Testis (tissue), 3 donors: ENCODE data around the gene CBFA2T3. TPM values are rescaled to one million over a fixed set of nuclear protein-coding genes. Genes with fewer than 3 reads are reported as not detected.

ENCODE experiments used
- DNase-seq: peaks from one replicate; pipeline ENCODE4 v3.0.0-alpha.2; 2019
- H3K27ac ChIP-seq, 2 donors: fragments of 200-600 bp; sonication (generic); one replicate each; pipeline ENCODE4 v1.5.1; 2019
- H3K27me3 ChIP-seq: fragments of 200-600 bp; sonication (generic); one replicate; pipeline ENCODE4 v1.5.1; 2019
- H3K36me3 ChIP-seq: fragments of 200-600 bp; sonication (generic); one replicate; pipeline ENCODE4 v1.5.1; 2017; ENCODE audit warnings: low read depth; ENCODE audit errors: missing control alignments
- H3K4me1 ChIP-seq: fragments of 200-600 bp; sonication (generic); one replicate; pipeline ENCODE4 v1.5.1; 2019
- H3K4me3 ChIP-seq, 2 donors: fragments of 200-600 bp; sonication (generic); one replicate each; pipeline ENCODE4 v1.5.1; 2017 to 2019
- H3K9me3 ChIP-seq: fragments of 200-600 bp; sonication (generic); one replicate; pipeline ENCODE4 v1.5.1; 2017
- CTCF ChIP-seq, 3 experiments: fragments of 450-650 bp in 2 of 3; fragments of 200-600 bp in 1 of 3; sonication (generic) in 1 of 3; IDR thresholded peaks; one replicate each; pipeline ENCODE4 v1.5.1; 2016 to 2019; ENCODE audit warnings: antibody characterized with exemption in 3 of 3, mild to moderate bottlenecking in 2 of 3, moderate library complexity in 1 of 3
- POLR2A ChIP-seq: fragments of 450-650 bp; IDR thresholded peaks from one replicate; pipeline ENCODE4 v1.6.1; 2017; ENCODE audit warnings: antibody characterized with exemption, mild to moderate bottlenecking, moderate library complexity
- WGBS, 2 donors: methylation state at CpG; one replicate each; pipeline ENCODE4 v1.1.5; 2018; 5-methylcytosine and 5-hydroxymethylcytosine counted together
- intact Hi-C: fragments of 100-400 bp; cut with DNase I; formaldehyde crosslinking; loops from one replicate; pipeline ENCODE4 v1.15.1; 2023; ENCODE audit warnings: low total_unique reads
- polyA plus RNA-seq: library from polyadenylated mRNA; stranded (reverse); fragments of 350-450 nt; fragmentation: Illumina TruSeq; extraction: RNeasy Lipid Tissue Mini Kit (QIAGEN cat#74804); gene quantifications from one replicate; pipeline ENCODE4 v1.2.3, GENCODE V29; 2014; ENCODE audit warnings: low read depth, low replicate concordance; ENCODE audit not compliant: insufficient read depth
- total RNA-seq, 2 donors: library from RNA; depleted of rRNA; stranded (reverse); fragments of >200 nt; gene quantifications; one replicate each; pipeline ENCODE4 v1.2.3, GENCODE V29; 2016

The CBFA2T3 gene
- total and polyA plus RNA-seq, 3 donors from 2014 or later: 7.1 to 11.9 (median 9.2) TPM

- WGBS, 2 donors: 52 to 56% methylated on average over 10 to 16 of the region's 22 CpGs
Measured at GRCh38 chr16:88969361-88969831, 7.6 kb downstream of the CBFA2T3 start.

GRCh38 chr16:88968589-88969280 lies 8.3 kb downstream of the CBFA2T3 start:
- TF ChIP-seq POLR2A (no peak), CTCF (IDR thresholded peaks at IDR 0.05) (no peak)
- Histone ChIP-seq H3K27me3 (no peaks in the 10 kb centered on the region), H3K9me3 (no peaks in the 10 kb centered on the region), H3K36me3 (no peaks in the 10 kb centered on the region), H3K4me1 (no peaks in the 10 kb centered on the region), H3K27ac (no peak overlapping the region), H3K4me3 (no peak overlapping the region)
- intact Hi-C loops: no loop called here
- 81 to 91% methylated on average over 7 to 31 of the region's 31 CpGs for WGBS, 2 donors
- DNase-seq: no peak

More at GRCh38 chr16:88969361-88969831, 7.6 kb downstream of the CBFA2T3 start:
- Histone ChIP-seq H3K36me3 (no peaks in the 10 kb centered on the region), H3K9me3 (no peaks in the 10 kb centered on the region), H3K4me1 (no peaks in the 10 kb centered on the region), H3K27me3 (no peaks in the 10 kb centered on the region), H3K27ac (no peak overlapping the region), H3K4me3 (no peak overlapping the region)
- intact Hi-C loops: no loop called here
- TF ChIP-seq CTCF (IDR thresholded peaks at IDR 0.05) (no peak), POLR2A (no peak)
- no peak for DNase-seq

GRCh38 chr16:88967830-88968588 lies 9.0 kb downstream of the CBFA2T3 start:
- Histone ChIP-seq H3K27ac (no peak overlapping the region), H3K9me3 (no peaks in the 10 kb centered on the region), H3K27me3 (no peaks in the 10 kb centered on the region), H3K36me3 (no peaks in the 10 kb centered on the region), H3K4me3 (no peak overlapping the region), H3K4me1 (no peaks in the 10 kb centered on the region)
- no peak for TF ChIP-seq CTCF (IDR thresholded peaks at IDR 0.05)
- TF ChIP-seq POLR2A: no peak
- no peak for DNase-seq
- intact Hi-C loops: no loop called here
- WGBS, 2 donors: 73 to 88% methylated on average over 11 to 29 of the region's 29 CpGs

- no peaks in the 10 kb centered on the region for H3K9me3 ChIP-seq
- intact Hi-C loops: no loop called here
- TF ChIP-seq CTCF (IDR thresholded peaks at IDR 0.05): no peak
- TF ChIP-seq POLR2A: no peak
- no peaks in the 10 kb centered on the region for H3K4me1 ChIP-seq
- no peak for DNase-seq
- H3K27me3 ChIP-seq: no peaks in the 10 kb centered on the region
- WGBS, 2 donors: 84 to 92% methylated on average over 35 to 45 of the region's 47 CpGs
- no peaks in the 10 kb centered on the region for H3K36me3 ChIP-seq
- H3K27ac ChIP-seq: no peak overlapping the region
- no peak overlapping the region for H3K4me3 ChIP-seq
Measured at GRCh38 chr16:88966986-88967829, 9.8 kb downstream of the CBFA2T3 start.
